ENCODE measurements around the gene MIOX.

The MIOX gene

GRCh38 chr22:50473855-50474671, 12.6 kb upstream of the MIOX start:
- DNase-seq (ENCODE audit: low read depth) = no peak

GRCh38 chr22:50474710-50475651, 11.7 kb upstream of the MIOX start, which contains the start of gene SBF1:
SBF1 (minus strand) TSS chr22:50475035; CDS start chr22:50474840, 195 bp downstream.
- peak; percentile 86 for DNase-seq (ENCODE audit: low read depth)

GRCh38 chr22:50475652-50476002, 11.0 kb upstream of the MIOX start:
- DNase-seq (ENCODE audit: low read depth) = no peak

GRCh38 chr22:50476868-50477267, 9.8 kb upstream of the MIOX start:
- no peak for DNase-seq (ENCODE audit: low read depth)

- no peak for DNase-seq (ENCODE audit: low read depth)
Observed at GRCh38 chr22:50477923-50478322, 8.7 kb upstream of the MIOX start.

GRCh38 chr22:50479721-50480120, 6.9 kb upstream of the MIOX start:
- DNase-seq (ENCODE audit: low read depth) = no peak

GRCh38 chr22:50481045-50481439, 5.6 kb upstream of the MIOX start:
- DNase-seq (ENCODE audit: low read depth) = no peak

- peak; percentile 52 for DNase-seq (ENCODE audit: low read depth)
Observed at GRCh38 chr22:50481440-50482106, 5.1 kb upstream of the MIOX start, which contains the start of gene ADM2. ADM2 (plus strand) TSS chr22:50481543; CDS start chr22:50481848, 305 bp downstream.

GRCh38 chr22:50482107-50483074, 4.3 kb upstream of the MIOX start:
- no peak for DNase-seq (ENCODE audit: low read depth)

- no peak for DNase-seq (ENCODE audit: low read depth)
Observed at GRCh38 chr22:50483106-50483505, 3.6 kb upstream of the MIOX start.

GRCh38 chr22:50483556-50483955, 3.1 kb upstream of the MIOX start:
- DNase-seq (ENCODE audit: low read depth) = no peak

- no peak for DNase-seq (ENCODE audit: low read depth)
Observed at GRCh38 chr22:50483977-50484853, 2.4 kb upstream of the MIOX start.

GRCh38 chr22:50485221-50486131, 1.2 kb upstream of the MIOX start:
- no peak for DNase-seq (ENCODE audit: low read depth)

- no peak for DNase-seq (ENCODE audit: low read depth)
Observed at GRCh38 chr22:50487290-50488005, 789 bp downstream of the MIOX start.

GRCh38 chr22:50488006-50488677, 1.5 kb downstream of the MIOX start:
- DNase-seq (ENCODE audit: low read depth) = no peak

GRCh38 chr22:50488886-50489285, 2.2 kb downstream of the MIOX start:
- no peak for DNase-seq (ENCODE audit: low read depth)

GRCh38 chr22:50489363-50490243, 2.9 kb downstream of the MIOX start:
- DNase-seq (ENCODE audit: low read depth) = no peak
